Body of pancreas (tissue), 4 donors: ENCODE measurements around the gene ELAVL1.

Experiments used
- CTCF ChIP-seq, 7 experiments: fragments of 450-650 bp in 4 of 7; fragments of 200-600 bp in 3 of 7; sonication (generic) in 3 of 7; IDR thresholded peaks; one replicate each; pipeline ENCODE4 v1.5.1; 2016 to 2019; ENCODE audit warnings: antibody characterized with exemption in 7 of 7
- POLR2A ChIP-seq, 3 donors: fragments of 450-650 bp; IDR thresholded peaks; one replicate each; pipeline ENCODE4 v1.6.1; 2016; ENCODE audit warnings: antibody characterized with exemption in 3 of 3, mild to moderate bottlenecking in 2 of 3

GRCh38 chr19:8004723-8005513 lies 523 bp downstream of the ELAVL1 start:
- TF ChIP-seq CTCF (IDR thresholded peaks at IDR 0.05) (no peak), POLR2A (IDR thresholded peaks at IDR 0.05) (no peak)
